HG03139 (cell line): Measurements from ENCODE around the gene LRP1.

Experiments used
- ATAC-seq: cut with Tn5 transposase; IDR thresholded peaks from one replicate; pipeline ENCODE4 v1.9.1; 2021; ENCODE audit not compliant: unreplicated experiment

Gene LRP1

DNA sequence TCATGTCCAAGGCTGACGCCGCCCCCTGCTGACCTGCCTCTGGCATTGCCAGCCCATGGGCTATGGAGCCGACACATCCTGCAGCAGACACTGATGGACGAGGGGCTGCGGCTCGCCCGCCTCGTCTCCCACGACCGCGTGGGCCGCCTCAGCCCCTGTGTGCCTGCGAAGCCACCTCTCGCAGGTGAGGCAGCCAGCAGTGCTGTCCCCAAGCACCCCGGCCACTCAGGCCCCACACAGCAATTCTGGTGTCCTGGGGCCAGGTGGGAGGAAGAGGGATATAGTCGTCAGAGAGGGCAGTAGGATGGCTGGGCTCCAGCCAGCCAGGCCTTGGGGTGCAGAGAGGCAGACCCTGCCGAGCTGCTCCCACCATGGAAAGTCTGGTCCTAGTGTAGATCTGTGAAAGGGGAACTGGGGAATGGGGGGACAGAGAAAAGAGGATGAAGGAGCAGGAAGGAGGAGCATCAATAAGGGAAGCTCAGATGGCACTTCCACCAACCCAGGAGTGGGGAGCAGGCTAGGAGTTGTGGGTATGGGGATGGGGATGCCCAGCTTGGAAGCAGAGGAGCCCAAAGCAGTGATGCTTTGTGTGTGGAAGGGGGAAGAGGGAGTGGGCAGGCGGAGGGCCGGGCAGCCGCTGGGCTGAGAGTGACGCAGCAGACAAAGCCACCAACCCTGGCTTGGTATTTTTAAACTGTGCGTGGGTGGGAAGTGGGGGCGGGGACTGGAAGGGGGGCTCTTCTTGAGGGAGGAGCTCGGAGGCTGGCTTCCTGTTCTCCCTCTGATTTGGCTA, 34.7 kb upstream of the LRP1 start:
- ATAC-seq, result no peak

- no peak for ATAC-seq
These were observed 33.8 kb upstream of the LRP1 start for GRCh38 chr12:57094208-57095160.

DNA sequence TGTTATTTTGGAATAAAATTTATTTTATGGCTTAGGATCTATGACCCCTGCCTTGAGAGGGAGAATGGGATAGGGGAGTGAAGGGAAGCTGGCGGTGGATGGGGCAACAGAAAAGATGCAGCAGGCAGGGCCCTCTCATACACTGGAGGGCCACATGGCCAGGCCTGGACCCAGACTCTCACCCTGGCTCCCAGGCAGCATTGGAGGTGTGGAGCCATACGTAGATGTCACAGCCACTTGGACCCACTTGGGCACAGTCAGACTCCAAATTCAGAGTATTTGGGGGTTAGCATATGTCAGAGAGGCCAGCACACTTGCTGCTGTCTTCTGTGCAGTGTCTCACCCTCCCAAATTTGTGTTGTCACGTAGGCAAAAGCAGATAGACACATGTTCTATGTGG, 32.8 kb upstream of the LRP1 start:
- ATAC-seq, result no peak

DNA sequence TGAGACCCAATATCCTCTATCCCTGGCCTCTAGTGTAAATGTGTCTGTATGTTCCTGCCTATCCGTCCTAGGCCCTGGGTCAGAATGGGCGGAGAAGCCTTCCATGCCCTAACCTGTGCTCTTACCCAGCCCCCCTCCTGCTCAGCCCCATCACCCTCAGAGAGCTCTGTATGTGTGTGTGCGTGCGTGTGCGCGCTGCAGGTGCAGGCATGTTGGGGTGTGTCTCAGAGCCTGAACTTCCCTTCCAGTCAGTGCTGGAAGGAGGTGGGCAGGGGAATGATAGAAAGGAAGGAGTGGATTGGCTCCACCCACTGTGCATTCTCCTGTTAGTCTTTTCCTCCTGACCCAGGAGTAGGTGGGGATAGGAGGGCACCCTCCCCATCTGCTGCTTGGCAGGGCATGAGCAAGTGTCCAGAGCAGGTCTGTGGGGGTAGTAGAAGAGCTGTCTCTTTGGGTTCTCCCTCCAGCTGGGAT, 32.1 kb upstream of the LRP1 start:
- no peak for ATAC-seq

DNA sequence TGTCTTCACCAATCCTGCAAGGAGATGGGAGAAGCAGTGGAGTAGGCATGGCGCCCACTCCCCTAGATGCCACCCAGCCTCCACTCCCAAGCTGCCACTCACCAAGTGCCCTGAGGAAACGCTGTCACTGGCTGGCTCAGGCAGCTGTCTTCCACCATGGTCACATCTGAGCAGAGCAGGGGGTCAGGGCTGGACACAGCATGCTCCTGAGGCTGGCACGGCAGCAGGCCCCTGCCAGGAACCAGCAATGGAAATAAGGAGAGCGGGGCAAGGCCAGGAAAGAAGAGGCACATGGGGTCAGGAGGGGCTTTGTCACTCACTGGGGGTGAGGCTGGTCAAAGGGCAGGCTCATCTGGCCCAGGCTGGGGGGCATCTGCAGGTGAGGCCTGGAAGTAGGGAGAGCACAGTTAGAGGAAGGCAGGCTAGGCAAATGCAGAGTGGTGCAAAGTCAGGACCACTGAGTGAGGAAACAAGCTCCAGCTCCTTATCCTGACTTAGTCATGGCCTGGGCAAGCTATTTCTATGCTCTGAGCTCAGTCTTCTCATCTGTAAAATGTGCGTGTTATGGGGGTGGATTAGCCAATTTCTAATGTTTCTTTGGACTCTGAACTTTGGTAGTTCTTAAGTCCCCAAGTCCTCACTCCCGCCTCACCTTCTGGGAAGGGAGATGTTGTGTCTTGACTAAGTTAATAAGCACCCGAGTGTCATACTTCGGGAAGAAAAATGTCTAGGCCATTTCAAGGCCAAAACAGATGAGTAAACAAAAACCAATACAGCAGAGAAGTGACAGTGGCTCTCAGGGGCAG, 31.3 kb upstream of the LRP1 start:
- ATAC-seq, result no peak

DNA sequence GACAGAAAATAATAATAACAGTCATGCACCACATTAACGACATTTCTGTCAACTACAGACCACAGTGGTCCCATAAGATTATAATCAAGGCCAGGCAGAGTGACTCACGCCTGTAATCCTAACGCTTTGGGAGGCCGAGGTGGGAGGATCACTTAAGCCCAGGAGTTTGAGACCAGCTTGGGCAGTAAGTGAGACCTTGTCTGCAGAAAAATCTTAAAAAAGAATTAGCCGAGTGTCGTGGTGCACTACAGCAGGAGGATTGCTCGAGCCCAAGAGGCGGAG, 30.8 kb upstream of the LRP1 start:
- ATAC-seq, result no peak

GRCh38 chr12:57098546-57098945, 29.7 kb upstream of the LRP1 start:
- ATAC-seq, result no peak

- no peak for ATAC-seq
These were observed 29.1 kb upstream of the LRP1 start for GRCh38 chr12:57099047-57099714.

GRCh38 chr12:57099766-57100165, 28.5 kb upstream of the LRP1 start:
- ATAC-seq, result no peak

DNA sequence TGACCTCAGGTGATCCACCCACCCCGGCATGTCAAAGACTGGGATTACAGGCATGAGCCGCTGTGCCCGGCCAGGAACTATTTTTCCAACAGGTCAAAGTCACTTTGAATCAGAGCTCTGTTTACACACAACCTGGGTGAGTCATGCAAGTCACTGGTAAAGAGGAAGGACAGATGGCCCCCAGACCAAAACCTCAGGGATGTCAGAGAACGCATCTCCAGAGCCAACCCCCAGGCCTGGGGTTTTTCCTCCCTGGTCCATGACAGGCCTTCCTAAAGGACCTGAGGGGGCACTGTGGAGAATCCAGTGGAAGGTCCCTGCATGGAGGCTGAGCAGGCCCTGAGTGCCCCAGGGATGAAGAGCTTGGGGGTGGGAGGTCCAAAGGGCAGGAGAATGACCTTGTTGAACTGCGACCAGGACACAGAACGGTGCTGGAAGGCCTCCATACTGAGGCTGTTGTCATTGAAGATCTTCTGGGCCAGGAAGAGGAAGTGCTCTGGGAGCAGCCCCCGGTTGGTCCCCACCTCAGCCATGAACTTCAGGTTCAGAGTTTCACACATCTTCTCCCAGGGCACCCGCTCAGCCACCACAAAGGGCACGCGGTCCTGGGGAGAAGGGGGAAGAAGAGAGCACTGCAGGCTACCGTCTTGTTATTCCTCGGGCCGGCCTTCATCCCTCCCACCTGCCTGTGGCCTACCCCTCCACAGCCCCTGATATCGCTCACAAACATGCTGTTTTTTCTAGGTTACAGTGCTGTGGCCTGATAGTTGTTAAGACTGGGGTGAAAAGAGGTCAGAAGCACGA, 26.2 kb upstream of the LRP1 start:
- ATAC-seq, result no peak

DNA sequence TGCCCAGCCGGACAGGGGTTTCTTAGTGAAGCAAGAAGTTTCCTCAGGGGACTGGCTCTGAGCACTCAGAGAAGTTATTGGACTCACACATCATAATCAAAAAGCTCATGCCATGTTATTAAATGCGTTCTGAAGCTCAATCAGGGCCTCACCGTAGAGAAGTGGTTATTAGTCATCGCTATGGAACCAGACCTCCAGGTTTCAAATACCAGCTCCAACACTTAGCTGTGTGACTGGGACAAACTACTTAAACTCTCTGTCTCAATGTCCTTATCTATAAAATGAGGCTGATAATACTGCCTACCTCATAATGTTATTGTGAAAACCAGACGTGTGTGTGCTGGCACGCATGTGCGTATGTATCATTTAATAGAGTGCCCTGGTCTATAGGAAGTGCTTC, 24.4 kb upstream of the LRP1 start:
- no peak for ATAC-seq

- ATAC-seq, result no peak
These were observed 23.9 kb upstream of the LRP1 start for GRCh38 chr12:57104292-57104910.

DNA sequence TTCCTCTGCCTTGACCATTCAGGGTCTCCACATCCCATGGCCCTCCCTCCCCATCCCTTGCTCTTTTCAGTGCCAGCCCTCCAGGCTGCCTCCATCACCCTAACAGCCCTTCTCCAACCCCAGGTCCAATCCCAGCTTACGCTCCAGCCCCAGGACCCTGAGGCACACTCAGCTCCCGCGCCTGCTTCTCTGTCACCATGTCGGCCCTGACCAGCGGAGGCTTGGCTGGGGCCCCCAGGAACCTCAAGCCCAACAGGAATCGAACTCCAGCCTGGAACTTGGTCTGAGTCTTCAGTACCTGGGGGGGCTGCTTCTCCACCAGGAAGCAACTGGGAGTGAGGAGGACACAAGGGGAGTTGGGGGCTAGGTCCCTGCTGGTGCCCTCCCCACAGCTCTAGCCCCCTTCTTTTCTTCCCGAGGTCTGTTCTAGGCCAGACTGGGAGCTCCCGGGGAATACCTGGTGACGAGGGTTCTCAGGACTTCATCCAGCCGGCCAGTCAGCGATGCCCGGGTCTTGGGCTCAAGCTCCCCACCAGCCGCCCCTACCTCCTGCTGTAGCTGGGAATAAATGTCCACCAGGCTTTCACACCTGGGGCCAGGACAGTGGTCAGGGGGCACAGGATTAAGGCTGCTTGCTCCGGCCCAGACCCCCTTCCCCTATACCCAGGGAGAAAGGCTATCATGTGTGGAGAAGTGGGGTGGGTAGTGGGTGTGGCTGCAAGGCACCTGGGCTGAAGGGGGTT, 23.1 kb upstream of the LRP1 start:
- ATAC-seq, result no peak

- ATAC-seq, result no peak
These were observed 22.1 kb upstream of the LRP1 start for GRCh38 chr12:57106021-57106708.

DNA sequence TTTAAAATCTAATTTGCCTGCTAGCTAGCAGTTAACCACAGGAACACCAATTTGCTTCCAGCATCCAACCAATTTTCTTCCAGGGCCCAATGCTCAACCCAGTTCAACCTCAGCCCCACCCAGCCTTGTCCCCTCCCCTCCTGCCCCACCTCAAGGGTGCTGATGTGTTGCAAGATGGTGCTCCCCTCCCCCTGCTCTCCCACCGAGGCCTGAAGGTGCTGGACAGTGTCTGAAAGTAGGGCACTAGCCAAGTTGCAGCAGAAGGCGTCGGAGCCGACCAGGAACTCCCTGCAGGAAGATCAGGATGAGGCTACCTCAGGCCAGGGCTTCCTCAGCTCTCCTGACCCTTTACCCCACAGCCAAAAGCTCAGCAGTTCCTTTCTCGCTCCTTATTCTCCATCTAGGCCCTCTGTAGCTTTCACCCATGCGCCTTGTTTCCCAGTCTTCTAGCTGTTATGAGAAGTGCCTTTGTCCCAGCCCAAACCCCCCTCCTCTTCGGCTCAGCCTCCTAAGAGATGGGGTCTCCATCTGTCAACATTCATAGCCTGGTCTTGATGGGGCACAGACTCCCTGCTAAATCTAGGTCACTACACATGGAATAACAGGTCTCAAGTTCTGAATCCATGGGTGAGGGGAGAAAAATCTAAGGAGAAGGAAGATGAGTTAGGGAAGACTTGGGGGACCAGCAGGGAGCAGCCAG, 20.7 kb upstream of the LRP1 start:
- no peak for ATAC-seq

GRCh38 chr12:57109207-57110103, 18.8 kb upstream of the LRP1 start:
- no peak for ATAC-seq
